Adipocyte (in vitro differentiated cells): ENCODE data around the gene ZMYND11.

Source experiments
- DNase-seq: peaks from one replicate; pipeline ENCODE4 v3.0.0-alpha.2; 2015; ENCODE audit warnings: low read depth
- H3K27me3 ChIP-seq: replicated peaks from 2 replicates; pipeline ENCODE4 v1.7.0; 2013; ENCODE audit warnings: mild to moderate bottlenecking, low read length, moderate library complexity; ENCODE audit not compliant: control insufficient read depth, insufficient read depth
- H3K36me3 ChIP-seq: 2 replicates; pipeline ENCODE4 v1.7.0; 2013; ENCODE audit warnings: low read length, mild to moderate bottlenecking, moderate library complexity; ENCODE audit not compliant: control insufficient read depth, insufficient read depth, severe bottlenecking
- H3K4me1 ChIP-seq: 2 replicates; pipeline ENCODE4 v1.7.0; 2013; ENCODE audit warnings: mild to moderate bottlenecking, low read length, moderate library complexity; ENCODE audit not compliant: control insufficient read depth, insufficient read depth
- H3K4me3 ChIP-seq: 2 replicates; pipeline ENCODE4 v1.7.0; 2013; ENCODE audit warnings: mild to moderate bottlenecking, low read length, moderate library complexity
- H3K9ac ChIP-seq: 2 replicates; pipeline ENCODE4 v1.7.0; 2013; ENCODE audit warnings: mild to moderate bottlenecking, low read length, moderate library complexity
- H3K9me3 ChIP-seq: 2 replicates; pipeline ENCODE4 v1.7.0; 2013; ENCODE audit warnings: mild to moderate bottlenecking, low read length, moderate library complexity; ENCODE audit not compliant: control insufficient read depth

ZMYND11 gene

GRCh38 chr10:200405-200804, 65.2 kb downstream of the ZMYND11 start:
- no peak for DNase-seq
- peaks cover 4% of the 10 kb centered on the region for H3K36me3 ChIP-seq
- no peaks in the 10 kb centered on the region for H3K9me3 ChIP-seq
- peaks cover 7% of the 10 kb centered on the region for H3K4me1 ChIP-seq
- H3K9ac ChIP-seq = no peak overlapping the region
- H3K27me3 ChIP-seq = no peaks in the 10 kb centered on the region
- H3K4me3 ChIP-seq = no peak overlapping the region

GRCh38 chr10:201328-201771, 66.1 kb downstream of the ZMYND11 start:
- Histone ChIP-seq H3K4me1 (peaks cover 7% of the 10 kb centered on the region), H3K4me3 (no peak overlapping the region), H3K9me3 (no peaks in the 10 kb centered on the region), H3K27me3 (no peaks in the 10 kb centered on the region), H3K36me3 (peaks cover 4% of the 10 kb centered on the region), H3K9ac (no peak overlapping the region)
- peak; percentile 55 for DNase-seq

DNA sequence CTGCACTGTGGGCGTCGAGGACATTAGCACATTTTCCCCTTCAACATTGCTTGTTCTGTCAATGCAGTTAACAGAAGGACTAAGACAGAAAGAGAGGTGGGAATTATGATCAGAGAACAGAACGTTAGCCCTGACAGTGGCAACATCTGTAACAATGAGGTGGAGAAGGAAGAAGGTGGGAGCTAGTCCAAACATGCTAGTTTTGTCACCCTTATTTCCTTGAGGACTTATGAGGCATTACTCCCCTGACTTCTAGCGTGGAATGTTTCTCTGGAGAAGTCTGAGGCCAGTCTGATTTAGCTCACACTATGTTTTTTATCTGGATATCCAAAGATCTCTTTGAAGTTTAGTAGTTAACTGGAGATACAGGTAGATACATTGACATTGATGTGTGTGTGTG, 73.4 kb downstream of the ZMYND11 start:
- no peak overlapping the region for H3K4me3 ChIP-seq
- H3K36me3 ChIP-seq = peaks cover 17% of the 10 kb centered on the region
- no peaks in the 10 kb centered on the region for H3K27me3 ChIP-seq
- H3K9ac ChIP-seq = no peak overlapping the region
- no peaks in the 10 kb centered on the region for H3K4me1 ChIP-seq
- no peaks in the 10 kb centered on the region for H3K9me3 ChIP-seq
- no peak for DNase-seq

- no peak overlapping the region for H3K9ac ChIP-seq
- H3K36me3 ChIP-seq = peaks cover 17% of the 10 kb centered on the region
- H3K27me3 ChIP-seq = no peaks in the 10 kb centered on the region
- H3K4me1 ChIP-seq = peaks cover 6% of the 10 kb centered on the region
- no peaks in the 10 kb centered on the region for H3K9me3 ChIP-seq
- peak; percentile 18 for DNase-seq
- no peak overlapping the region for H3K4me3 ChIP-seq
Measured at GRCh38 chr10:209357-209756, 74.1 kb downstream of the ZMYND11 start.

DNA sequence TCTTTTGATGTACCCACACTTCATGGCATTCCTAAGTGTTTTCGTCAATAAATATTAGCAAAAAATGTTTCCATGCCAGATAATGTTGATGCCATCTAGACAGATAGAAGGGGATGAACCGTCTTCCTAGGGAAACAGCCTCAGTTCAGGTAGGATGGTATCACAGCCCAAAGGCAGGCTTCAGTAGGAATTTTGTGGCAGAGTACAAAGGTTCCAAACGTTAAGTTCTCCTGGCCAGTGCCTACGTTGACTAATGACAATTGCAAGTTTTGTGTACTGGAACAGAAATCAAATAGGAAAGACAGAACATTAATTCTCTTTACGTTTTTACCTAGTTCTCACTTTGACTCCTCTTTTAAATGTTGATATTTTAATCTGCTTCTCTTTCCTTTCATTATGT, 75.0 kb downstream of the ZMYND11 start:
- no peaks in the 10 kb centered on the region for H3K9me3 ChIP-seq
- no peak overlapping the region for H3K4me3 ChIP-seq
- H3K27me3 ChIP-seq = no peaks in the 10 kb centered on the region
- H3K36me3 ChIP-seq = peaks cover 17% of the 10 kb centered on the region
- no peak overlapping the region for H3K9ac ChIP-seq
- no peak for DNase-seq
- H3K4me1 ChIP-seq = peaks cover 8% of the 10 kb centered on the region

GRCh38 chr10:215444-215843, 80.2 kb downstream of the ZMYND11 start:
- Histone ChIP-seq H3K27me3 (no peaks in the 10 kb centered on the region), H3K9me3 (no peaks in the 10 kb centered on the region), H3K36me3 (peaks cover 11% of the 10 kb centered on the region), H3K9ac (no peak overlapping the region), H3K4me1 (peaks cover 20% of the 10 kb centered on the region), H3K4me3 (no peak overlapping the region)
- no peak for DNase-seq

DNA sequence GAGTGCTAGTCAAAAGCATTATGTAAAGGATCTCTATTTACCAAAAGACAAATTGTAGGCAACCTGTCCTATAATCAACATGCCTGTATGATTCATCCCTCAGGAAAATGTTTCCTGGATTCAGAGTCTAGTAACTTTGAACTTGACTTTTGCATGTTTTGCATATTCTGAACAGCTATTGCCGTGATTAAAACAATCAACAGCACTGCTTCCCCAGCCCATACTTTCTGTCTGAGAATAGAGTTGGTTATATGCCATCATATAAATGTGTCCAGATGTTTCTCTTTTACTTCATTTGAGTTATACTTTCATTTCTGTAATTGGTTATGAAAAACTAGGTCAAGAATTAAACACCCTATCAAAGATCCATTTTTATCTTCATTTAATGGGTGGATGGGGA, 83.5 kb downstream of the ZMYND11 start:
- Histone ChIP-seq H3K27me3 (no peaks in the 10 kb centered on the region), H3K9me3 (no peaks in the 10 kb centered on the region), H3K4me1 (peaks cover 20% of the 10 kb centered on the region), H3K4me3 (peak overlapping the region; percentile 14), H3K9ac (no peak overlapping the region), H3K36me3 (no peaks in the 10 kb centered on the region)
- DNase-seq = peak; percentile 70

GRCh38 chr10:219731-220472, 84.6 kb downstream of the ZMYND11 start:
- Histone ChIP-seq H3K9me3 (no peaks in the 10 kb centered on the region), H3K27me3 (no peaks in the 10 kb centered on the region)
- no peak for DNase-seq

DNA sequence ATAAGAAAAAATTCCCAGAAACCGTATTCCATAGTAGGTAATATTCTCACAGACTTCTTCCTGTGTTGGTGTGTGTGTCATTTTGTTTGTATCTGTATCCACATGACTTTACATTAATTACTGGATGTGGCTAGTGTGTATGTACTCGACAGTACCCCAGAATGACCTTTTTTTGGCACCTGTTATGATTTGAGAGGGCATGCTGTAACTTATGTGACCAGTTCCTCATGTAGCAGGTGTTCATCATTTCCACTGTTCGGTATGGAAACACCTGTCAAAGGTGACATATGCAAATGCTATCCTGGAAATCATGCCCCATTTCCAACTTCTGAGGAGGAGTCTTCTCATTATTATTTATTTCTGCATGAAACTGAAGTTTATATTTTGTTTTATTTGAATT, 89.3 kb downstream of the ZMYND11 start:
- H3K27me3 ChIP-seq = no peaks in the 10 kb centered on the region
- H3K4me3 ChIP-seq = no peak overlapping the region
- DNase-seq = no peak
- peaks cover 24% of the 10 kb centered on the region for H3K4me1 ChIP-seq
- no peaks in the 10 kb centered on the region for H3K36me3 ChIP-seq
- H3K9me3 ChIP-seq = no peaks in the 10 kb centered on the region
- H3K9ac ChIP-seq = no peak overlapping the region

More at GRCh38 chr10:219731-220472, 84.6 kb downstream of the ZMYND11 start:
- Histone ChIP-seq H3K9ac (no peak overlapping the region), H3K4me1 (peaks cover 13% of the 10 kb centered on the region), H3K4me3 (no peak overlapping the region), H3K36me3 (no peaks in the 10 kb centered on the region)

DNA sequence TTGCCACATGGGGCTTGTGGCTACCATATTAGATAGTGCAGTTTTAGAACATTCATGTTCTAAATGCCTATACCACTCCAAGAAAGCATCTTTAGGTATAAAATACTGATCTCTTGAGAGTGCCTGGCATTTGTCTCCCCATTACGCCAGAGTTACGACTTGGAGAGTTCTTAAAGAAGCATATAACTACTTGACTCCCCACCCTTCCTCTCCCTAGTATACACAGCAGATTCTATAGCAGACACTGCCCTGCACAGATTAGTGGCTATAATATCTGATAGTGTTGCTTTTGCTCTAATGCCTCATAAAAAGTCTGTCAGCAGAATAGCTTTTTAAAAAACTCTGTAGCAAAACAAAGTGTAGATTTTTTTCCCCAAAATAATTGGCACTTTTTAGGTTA, 90.8 kb downstream of the ZMYND11 start:
- no peaks in the 10 kb centered on the region for H3K36me3 ChIP-seq
- no peak overlapping the region for H3K4me3 ChIP-seq
- H3K9me3 ChIP-seq = no peaks in the 10 kb centered on the region
- peaks cover 24% of the 10 kb centered on the region for H3K4me1 ChIP-seq
- DNase-seq = no peak
- H3K9ac ChIP-seq = no peak overlapping the region
- no peaks in the 10 kb centered on the region for H3K27me3 ChIP-seq

DNA sequence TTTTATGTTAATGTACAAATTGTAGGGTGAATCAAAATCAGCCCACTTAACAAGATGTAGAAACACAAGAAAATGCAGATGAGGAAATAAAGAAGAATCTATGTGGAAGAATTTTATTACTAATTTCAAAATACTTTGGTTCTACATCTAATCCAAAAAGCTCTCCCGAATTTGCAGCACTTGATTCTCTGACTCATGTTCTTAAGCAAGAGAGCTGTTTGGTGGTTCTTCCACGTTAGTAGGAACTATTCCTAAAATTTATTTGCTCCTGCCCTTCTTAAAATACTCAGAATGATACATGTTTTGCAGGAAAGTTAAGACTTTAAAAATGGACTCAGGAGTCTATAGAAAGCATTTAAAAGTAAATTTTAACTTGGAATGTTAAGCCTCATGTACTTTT, 91.8 kb downstream of the ZMYND11 start:
- peak overlapping the region; percentile 44 for H3K9ac ChIP-seq
- peak; percentile 68 for DNase-seq
- peak overlapping the region; percentile 50 for H3K4me3 ChIP-seq
- H3K4me1 ChIP-seq = peaks cover 24% of the 10 kb centered on the region
- no peaks in the 10 kb centered on the region for H3K27me3 ChIP-seq
- H3K9me3 ChIP-seq = no peaks in the 10 kb centered on the region
- H3K36me3 ChIP-seq = no peaks in the 10 kb centered on the region

GRCh38 chr10:228366-228765, 93.1 kb downstream of the ZMYND11 start:
- no peak for DNase-seq
- Histone ChIP-seq H3K9me3 (no peaks in the 10 kb centered on the region), H3K9ac (no peak overlapping the region), H3K4me1 (peaks cover 24% of the 10 kb centered on the region), H3K36me3 (no peaks in the 10 kb centered on the region), H3K4me3 (no peak overlapping the region), H3K27me3 (no peaks in the 10 kb centered on the region)
